ENCODE measurements around the gene DTNB.

Gene DTNB

GRCh38 chr2:25387876-25388449, 285.4 kb downstream of the DTNB start:
- no peak for DNase-seq (ENCODE audit: low spot score)

DNA sequence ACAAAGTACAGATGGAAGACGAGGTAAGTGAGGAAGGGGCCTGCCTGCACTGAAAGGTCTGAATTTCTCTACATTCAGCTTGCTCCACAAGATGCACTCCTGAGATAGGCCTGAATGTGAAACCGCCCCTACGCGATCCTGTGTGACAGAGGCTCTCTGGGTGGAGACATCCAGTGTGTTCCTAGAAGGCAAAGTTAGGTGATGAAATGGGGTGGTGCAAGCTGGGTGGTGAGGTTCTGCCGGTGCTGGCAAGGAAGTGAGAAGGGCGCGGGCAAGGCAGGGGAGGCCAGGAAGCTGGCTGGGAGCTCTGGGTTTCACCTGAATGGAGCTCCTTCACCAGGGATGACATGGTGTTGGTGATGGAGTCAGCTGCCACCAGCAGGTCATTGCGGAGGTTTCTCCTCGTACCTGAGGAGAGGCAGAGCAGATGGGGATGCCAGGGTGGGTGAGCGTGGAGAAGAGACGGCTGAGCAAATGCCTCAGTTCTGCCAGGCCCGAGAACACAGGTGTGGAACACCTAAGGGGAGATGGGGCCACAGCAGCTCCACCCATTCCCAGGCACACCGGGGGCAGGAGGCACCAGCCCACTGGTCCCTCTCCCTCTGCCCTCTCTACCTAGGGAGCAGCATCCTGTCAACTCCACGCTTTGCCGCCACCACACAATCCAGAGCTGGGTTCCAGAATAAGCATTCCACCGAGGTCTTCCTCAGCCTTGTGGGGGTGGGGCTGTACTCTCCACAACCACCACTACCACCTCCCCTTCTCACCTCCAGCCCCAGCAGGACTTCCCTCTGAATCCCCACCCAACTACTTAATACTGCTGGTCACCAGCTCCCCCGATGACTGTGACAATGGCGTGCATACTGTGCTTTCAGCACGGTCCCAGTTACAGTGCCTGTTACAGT, 286.2 kb downstream of the DTNB start:
- no peak for DNase-seq (ENCODE audit: low spot score)

DNA sequence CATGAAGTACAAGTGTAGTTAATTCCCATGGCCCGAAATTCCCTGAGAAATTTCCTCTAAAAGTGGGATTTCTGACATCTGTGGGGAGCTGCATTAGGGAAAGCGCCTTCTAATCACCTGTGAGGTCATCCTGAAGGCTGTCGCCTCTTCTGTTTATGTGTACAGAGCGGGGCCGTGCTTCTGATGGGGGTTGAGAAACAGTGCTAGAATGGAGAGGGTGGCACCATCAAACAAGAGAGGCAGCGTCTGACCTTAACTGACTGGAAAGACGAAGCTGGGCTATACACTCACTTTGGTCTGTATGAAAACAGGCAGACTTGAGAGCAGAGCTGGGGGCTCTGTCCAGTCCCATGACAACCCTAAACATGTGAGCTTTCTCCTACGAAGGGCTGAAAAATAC, 287.5 kb downstream of the DTNB start:
- no peak for DNase-seq (ENCODE audit: low spot score)

GRCh38 chr2:25383806-25384205, 289.6 kb downstream of the DTNB start:
- DNase-seq (ENCODE audit: low spot score): no peak

GRCh38 chr2:25381502-25381901, 291.9 kb downstream of the DTNB start:
- no peak for DNase-seq (ENCODE audit: low spot score)

DNA sequence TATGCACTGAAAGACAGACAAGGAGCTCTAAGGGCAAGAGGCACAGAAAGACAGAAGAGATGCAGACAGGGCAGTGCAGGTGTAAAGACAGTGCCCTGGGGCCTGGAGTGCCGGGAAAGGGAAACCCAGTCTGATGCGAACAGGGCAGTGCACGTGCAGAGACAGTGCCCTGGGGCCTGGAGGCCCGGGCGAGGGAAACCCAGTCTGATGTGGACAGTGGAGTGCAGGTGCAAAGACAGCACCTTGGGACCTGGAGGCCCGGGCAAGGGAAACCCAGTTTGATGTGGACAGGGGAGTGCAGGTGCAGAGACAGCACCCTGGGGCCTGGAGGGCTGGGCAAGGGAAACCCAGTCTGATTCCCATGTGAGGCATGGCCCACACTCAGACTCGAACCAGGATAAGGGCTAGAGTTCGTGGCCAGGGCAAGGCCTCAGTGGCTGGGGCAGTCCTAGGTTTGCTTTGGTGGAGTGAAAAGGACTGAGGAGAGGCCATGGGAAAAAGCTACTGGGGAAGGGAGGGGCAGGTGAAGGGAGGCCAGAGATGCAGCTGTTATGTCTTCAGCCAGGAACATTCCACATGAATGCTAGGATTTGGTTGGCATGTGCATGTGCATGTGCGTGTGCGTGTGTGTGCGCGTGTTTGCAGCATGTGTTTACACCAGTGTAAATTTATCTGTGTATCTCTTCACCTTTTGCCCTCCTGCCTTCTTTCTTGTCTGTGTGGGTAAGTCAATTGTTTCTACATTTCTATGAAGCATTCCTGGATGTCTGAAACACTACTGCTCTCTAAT, 292.6 kb downstream of the DTNB start:
- no peak for DNase-seq (ENCODE audit: low spot score)

DNA sequence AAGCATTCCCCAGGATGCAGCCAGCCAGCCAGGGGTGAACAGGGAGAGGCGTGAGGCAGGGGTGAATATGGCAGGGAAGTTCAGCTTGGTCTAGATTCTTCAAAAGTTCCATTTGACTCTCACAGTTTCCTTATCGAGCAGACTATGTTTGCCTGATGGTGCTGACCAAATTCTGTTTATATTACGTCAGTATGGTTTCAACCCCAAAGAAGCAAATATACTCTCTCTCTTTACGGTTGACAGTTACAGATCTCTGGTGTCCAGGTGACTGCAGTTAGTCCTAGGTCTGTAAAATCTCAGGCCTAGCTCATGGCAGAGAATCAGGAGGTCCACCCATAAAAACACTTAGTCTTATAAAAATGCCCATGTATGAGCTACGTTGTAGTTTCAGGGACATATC, 293.4 kb downstream of the DTNB start:
- no peak for DNase-seq (ENCODE audit: low spot score)

DNA sequence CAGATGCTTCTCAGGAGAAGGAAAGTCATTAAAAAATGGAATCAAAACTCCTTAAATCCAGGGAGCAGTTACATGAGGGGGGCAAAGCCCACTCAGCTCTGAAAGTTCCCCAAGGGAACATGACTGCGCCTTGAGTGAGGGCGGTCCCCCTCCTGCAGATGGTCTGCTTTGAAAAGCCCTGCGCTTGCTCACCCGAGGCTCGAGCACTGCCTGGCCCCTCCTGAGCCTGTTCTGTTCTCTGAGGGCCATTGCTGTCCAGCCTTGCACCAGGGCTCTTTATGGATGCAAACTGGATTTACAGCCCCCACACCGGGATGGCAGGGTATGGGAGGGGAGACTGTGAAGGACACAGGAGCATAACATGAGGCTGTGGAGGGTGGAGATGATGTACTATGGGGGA, 293.8 kb downstream of the DTNB start:
- DNase-seq (ENCODE audit: low spot score): no peak

DNA sequence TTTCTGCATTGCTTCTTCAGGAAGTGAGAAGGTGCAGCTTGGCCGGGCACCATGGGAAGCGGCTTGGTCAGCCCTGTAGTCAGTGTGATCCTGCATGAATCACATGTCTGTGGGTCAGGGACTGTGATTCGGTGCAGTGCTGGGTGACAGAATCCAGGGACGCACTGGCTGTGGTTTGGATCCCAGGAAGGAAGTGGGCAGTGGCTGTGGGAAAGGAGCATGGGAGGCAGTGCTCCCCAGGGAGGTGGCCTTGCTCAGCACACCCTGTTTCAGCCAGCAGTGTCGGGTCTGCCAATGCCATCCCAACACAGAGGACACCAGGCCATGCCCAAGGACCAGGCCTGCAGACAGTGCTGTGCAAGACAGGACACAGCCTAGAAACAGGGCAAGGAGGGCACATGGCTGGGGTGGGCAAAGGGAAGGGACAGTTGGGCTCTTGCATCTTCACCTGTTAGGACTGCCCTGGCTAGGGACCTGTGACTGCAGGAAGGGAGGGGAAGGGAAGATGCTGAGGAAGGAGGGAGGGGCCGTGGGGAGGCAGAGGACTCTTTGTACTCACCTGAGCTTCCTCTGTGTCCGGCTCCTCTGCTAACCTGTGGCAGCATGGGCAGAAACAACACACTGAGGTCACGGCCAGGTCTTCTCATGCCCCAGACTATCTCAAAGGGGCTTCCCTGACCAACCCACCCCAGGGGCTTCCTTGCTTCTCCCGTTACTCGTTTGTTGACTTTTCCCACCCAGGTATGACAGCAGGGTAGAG, 294.5 kb downstream of the DTNB start:
- DNase-seq (ENCODE audit: low spot score): no peak

- DNase-seq (ENCODE audit: low spot score): no peak
Measured at GRCh38 chr2:25377822-25378421, 295.5 kb downstream of the DTNB start.

DNA sequence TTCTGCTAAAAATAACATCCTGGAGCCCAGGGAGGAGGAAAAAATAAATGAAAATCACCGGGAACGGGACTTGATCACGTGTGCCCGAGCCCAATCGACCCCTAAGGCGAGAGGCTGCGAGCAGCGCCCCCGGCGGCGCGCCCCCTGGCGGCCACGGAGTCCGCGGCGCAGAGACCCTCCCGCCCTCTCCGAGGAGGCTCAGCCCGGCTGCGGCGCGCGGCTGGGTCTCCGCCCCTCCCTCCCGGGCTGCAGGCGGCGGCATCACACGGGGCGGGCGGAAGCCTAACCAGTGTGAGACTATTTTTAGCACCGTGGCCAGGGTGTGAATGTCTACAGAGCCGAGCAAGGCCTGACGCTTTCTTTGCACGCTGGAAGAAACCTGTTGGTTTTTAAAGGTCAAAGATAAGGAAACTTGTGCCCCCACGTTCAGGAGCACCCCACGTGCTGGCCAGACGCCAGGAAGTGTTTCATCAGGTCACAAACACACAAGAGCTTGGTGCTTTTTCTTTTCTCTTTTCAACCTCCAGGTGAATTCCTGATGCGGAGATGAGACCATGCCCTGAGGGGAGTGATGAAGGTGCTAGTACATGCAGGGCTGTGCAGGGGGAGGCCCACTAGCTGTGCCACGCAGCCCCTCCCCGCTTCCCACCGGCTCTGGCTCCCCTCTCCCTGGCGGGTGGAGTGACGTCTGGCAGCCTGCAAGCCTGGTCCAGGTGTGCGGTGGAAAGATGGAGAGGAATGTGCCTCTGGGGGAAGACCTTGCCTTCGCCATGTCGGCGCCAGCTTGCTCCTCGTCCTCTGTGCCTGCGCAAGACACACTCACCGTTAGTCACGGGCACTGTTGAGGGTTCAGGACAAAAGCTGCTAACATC, 296.4 kb downstream of the DTNB start:
- peak; percentile 80 for DNase-seq (ENCODE audit: low spot score)

GRCh38 chr2:25375989-25376545, 297.3 kb downstream of the DTNB start:
- no peak for DNase-seq (ENCODE audit: low spot score)

GRCh38 chr2:25375371-25375988, 297.9 kb downstream of the DTNB start:
- no peak for DNase-seq (ENCODE audit: low spot score)

DNA sequence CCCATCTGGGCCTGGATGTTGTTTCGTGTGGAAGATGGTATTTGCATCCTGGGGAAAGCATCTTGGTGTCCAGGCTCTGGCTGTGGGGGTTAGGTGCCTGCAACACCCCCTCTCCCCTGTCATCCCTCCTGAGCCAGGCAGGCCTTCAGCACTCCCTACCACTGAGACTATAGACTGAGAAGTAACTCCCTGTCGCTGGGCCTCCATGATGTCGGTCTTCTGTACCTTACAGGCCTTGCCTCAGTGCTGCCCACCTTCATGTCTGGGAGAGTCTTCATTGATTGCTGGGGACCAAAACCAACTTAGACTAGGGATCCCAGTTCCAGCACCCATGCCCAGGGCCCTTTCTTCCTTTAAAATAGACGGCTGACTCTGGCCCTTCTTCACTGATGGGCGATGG, 298.6 kb downstream of the DTNB start:
- no peak for DNase-seq (ENCODE audit: low spot score)

DNA sequence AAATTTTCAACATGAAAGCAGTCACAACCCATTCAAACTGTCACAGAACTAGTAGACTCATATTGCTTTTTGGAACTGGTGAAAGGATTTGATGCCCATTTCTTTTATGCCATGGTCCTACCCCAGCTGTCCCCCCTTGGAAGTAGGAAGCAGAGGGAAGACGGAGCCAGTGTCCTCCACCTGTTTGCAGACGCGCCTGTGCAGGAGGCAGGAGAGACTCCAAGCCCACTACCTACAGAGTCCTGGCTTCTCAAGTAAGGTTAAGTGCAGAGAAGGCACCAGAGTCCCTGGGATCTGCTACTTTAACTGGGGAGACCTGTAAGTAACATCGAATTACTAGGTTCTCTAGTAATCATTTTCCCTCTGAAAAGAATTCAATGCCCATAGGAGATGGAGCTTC, 299.0 kb downstream of the DTNB start:
- no peak for DNase-seq (ENCODE audit: low spot score)

DNA sequence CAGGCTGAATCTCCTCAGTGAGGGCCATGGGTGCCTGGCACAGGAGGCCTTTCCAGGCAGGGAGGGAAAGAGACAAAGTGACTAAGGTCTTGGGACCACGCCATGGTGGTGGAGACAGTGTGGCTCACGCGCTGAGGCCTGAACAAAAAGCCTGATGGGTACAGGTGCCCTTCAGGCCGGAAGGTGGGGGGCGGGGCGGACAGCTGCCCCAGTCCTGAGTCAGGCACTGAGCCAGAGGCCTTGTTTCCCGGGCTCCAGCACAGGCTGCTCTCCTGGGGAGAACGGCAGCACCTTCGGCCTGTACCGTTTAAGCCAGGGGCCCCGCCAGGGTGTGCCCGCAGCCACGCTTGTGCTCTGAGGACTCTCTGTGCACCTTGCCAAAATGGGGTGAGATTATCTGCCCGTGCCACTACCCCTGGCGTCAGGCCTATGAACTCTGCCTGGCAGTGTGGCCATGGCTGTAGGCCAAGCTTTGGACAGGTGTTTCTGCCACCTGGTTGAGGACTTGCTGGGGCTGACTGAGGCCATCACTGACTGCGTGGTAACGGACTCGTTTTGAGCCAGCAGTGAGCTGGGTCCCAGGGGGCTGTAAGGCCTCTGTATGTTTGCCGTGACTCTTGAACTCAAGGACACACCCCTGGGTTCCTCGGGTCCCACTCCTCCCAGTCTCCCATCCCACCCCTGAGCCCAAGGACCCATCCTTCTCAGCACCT, 300.0 kb downstream of the DTNB start:
- no peak for DNase-seq (ENCODE audit: low spot score)

DNA sequence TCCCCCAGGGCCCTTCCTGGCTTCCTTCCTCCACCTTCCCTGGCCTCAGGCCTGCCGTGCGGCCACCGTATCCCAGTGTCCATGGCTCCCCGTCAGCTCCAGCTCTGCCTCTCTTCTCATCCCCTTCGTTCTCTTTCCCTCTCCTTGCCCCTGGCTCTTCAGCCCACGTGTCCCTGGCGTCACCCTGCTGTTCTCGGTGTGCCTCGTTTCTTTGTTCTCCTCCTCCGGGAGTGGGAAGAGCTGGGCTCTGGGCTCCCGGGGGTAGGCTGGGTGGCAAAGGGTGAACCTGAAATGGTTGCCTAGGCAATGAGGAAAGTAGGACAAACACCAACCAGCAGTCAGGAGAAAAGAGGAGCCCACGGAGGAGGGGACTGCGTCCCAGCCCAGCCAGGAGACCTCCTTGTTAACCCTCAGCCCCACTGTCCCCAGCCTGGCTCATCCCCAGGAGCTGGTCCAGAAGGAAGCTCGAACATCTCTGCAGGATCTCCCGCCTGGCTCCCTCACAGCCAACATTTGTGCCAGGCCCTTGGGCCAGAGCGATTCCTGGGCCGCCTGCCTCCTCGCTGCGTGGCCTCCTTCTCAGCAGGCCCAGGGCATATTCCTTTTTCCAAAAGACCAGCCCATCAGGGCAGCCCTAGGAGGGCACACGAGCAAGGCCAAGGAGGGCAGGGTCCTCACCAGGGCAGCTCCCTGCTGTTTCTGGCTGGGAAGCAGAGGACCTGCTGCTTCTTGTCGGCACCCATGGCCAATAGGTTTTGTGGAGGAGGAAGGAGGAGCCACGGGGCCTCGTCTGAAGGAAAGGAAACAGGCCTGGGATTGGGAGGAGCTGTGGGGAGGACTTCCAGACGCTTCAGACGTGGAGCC, 300.7 kb downstream of the DTNB start:
- peak; percentile 80 for DNase-seq (ENCODE audit: low spot score)
